Retina (tissue), 1 donor: ENCODE results near the gene IQCM.

Experiments
- DNase-seq: peaks from one replicate; pipeline ENCODE4 v3.0.0-alpha.2; 2016

The IQCM gene

DNA sequence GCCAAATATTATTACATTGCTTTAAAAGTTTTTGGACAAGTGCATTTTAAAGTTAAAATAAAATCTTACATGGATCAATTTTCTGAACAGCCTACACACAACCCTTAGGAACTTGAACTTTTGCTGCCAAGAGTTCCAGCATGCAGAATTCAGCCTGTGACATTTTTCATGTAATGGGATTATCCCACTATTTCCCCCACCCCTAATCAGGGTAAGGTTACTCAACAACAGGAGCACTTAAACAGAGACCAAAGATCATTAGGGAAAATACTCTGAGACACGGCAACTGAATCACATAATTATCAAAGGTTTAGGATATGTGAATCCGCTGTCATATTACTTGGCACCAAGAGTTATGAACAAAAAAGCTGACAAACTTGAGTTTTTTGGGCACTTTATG lies 47.2 kb downstream of the IQCM start:
- DNase-seq, result no peak

DNA sequence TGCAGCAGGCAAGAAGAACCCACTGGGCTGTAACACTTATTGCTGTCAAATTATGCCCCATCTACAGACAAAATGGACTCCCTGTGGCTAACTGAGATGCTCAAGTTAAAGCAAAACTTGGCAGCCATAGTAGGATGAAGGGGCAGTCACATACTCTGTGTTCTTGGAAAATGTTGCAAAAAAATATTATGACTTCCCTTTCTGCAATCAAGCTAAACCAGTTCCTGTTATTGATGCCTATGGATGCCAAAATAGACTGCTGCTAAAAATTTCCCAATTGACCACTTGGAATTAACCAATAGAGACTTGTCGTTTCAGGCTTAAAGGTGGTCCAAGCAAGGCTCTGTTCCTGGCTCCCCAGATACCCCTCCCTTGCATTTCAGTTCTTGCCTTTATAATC lies 49.5 kb downstream of the IQCM start:
- no peak for DNase-seq

DNA sequence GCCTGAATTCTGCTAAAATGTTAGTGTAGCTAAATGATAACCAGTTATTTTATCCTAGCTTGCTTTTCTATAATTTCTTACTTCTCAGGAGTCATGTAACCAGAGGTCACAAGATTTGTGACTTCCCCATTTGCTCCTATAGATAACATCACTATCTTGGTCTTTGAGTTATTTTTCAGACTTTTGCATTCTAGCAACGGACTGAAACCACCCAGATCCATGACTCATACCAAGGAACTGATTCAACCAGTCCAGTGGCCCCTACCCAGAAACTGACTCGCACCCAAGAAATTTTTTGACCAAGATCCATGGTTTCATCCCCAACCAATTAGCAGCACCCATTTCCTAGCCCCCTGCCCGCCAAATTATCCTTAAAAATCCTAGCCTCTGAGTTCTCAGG lies 50.0 kb downstream of the IQCM start:
- DNase-seq, result no peak

DNA sequence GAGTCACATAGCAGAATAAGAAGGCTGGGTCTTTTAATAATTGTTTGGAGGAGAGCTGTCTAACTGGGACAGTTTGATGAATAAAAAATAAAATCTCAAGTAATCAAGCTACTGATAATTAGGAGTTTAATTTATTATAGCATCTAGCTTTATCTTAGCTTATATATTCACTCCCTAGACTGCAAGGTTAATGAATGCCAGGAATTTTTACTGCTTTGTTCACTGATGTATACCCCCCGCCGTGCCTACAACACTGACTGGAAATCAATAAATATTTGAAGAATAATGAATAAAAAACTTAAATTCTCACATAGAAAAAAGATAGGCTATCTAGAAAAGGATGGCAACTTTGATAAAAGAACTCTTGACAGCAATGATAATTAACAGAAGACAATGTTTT lies 59.7 kb downstream of the IQCM start:
- DNase-seq, result no peak

DNA sequence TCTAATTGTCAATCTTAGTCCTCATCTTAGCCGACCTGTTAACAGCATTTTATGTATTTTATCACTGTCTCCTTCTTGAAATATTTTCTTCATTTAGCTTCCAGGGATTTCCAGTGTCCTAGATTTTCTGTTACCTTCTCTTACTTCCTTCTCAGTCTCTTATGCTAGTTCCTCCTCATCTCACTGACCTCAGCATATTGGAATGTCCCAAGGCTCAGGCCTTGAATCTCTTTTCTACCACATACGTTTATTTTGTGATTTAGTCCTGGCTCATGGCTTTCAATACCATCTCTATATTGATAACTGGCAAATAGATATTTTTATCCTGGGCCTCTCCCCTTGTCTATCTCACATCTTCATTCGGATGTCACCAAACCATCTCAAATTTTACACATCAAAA lies 61.1 kb downstream of the IQCM start:
- DNase-seq, result no peak

DNA sequence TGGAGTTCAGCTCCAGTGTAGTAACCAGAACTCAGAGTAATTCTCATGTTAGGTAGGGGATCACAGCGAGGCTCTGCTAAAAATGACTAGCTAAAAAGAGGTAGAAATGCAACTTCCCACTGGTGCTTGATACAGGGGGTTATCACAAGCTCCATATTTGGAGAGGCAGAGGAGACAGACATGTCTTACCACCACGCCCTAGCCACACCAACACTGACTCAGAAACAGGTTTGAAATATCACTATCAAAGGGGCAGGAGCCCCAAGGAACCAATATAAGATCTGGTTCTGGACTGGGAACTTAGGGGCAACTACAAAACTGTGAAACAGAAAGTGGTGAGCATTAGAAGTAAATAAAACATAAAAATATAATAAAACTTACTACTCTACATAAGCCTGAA lies 62.9 kb downstream of the IQCM start:
- no peak for DNase-seq

DNA sequence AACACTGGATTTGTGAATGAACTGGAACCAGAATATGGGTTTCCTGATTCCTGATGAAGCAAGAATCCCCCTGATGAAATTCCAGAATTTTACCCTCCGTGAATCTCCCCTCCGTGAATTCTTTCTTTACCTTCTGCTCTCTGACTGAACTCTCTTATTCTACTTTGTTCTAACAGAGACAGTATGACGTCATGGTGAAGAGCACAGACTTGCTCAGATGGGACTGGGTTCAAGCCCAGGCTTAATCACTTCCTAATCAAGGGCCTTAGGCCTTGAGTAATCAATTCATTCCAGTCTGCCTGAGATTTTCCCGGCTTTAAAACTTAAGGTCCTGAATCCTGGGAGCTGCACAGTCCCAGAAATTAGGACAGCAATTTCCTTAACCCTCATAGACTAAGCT lies 64.5 kb downstream of the IQCM start:
- no peak for DNase-seq

DNA sequence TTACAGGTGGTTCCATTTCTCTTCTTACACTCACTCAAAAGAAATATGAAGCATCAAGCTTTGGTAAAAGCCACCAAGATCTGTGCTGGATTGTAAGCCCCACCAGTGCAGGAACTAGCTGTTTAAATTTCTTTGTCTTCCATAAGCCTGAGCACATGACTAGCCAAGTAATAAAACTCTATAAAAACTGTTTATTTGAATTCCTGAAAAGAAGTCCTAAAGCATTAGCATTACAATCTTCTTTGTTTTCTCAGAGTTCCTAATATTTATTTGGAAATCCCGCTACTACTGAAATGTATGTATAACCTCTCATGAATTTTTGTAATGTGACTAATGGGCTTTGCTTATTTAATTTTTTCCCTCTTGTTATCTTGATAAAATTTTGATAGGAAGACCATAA lies 65.9 kb downstream of the IQCM start:
- no peak for DNase-seq

DNA sequence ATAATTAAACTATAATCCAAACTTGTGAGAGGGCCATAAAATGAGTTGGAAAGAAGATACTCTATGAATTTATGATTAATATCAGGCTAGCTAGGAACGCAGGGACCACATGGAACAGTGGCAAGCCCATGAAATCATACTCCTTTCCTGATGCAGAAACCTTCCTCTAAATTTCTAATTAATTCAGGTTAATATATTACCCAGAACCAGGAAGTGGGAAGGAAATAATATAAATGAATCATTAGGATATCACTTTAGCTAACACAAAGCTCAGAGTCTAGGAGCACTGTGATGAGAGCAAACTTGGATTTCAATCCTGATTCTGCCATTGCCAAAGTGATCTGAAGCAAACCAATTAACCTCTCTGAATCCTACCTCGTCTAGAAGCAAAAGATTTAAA lies 68.0 kb downstream of the IQCM start:
- DNase-seq, result no peak

DNA sequence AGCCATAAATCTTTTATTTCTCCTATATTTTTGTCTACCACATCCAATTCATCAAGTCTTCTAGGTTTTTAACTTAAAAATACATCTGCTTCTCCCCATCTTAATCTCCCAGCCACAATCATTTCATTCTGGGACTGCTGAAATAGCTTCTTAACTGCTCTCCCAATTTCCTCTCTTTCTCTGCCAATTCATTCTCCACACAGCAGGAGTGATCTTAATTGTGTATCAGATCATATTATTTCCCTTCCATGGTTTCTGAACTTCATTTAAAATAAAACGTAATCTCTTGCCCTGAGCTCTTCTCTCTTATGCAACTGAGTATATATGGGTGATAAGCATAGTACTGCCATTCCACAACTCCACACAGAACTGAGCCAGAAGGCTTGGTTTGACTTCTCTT lies 69.4 kb downstream of the IQCM start:
- DNase-seq, result no peak

DNA sequence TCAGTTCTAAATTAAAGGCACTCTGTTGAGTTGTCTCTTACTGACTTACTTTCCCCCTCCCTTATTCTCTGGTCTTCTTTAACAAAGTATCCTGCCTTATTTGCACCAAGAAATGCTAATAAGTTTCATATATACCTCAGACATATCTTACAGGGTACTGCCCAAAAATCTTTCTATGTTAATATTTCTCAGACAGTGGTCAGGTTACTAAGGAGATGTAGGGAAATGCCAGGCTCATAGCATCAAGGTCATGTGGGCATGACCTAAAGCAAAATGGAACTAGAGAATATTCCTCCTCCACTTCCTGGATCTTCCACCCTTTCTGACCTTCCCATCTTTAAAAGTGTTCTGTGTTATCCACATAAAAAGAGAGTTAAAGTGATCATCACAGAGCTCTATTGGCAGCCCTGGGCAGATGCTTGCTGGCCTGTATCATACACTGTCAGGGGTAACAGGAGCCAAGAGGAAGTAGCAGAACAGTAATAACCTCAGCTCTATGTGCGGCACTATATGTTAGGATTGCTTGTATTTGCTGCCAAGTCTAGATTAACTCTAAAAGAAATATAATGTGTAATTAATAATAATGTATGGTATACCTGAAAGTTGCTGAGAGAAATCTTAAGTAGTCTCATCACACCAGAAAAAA lies 74.3 kb downstream of the IQCM start:
- no peak for DNase-seq

DNA sequence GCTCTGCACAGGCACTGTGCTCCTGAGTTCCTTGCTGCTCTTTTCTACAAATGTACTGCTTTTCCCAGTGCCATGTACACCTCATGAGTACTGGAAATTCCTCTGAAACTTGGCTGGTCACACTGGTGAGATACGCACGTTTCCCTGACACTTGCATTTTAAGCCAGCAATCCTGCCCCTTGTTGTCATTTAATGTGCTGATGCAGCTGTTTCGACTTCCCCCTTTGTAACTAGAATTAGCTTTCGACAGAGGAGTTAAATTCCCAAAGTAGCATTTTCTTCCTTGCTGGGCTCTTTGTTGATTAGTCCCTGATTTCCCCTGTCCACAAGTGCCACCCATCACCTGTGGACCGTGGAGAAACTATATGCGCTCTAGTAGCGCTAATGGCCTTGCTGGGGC lies 77.5 kb downstream of the IQCM start:
- DNase-seq, result no peak

DNA sequence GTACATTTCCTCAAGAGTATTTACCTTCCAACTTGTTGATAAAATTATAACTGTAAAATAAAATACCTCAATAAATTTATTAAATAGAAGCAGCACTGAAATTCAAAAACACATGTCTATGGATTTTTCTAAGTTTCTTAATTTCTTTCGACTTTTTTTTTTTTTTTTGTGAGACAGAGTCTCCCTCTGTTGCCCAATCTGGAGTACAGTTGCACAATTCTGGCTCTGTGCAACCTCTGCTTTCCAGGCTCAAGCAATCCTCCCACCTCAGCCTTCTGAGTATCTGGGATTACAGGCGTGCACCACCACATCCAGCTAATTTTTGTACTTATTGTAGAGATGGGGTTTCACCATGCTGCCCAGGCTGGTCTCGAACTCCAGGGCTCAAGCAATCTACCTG lies 79.8 kb downstream of the IQCM start:
- no peak for DNase-seq

DNA sequence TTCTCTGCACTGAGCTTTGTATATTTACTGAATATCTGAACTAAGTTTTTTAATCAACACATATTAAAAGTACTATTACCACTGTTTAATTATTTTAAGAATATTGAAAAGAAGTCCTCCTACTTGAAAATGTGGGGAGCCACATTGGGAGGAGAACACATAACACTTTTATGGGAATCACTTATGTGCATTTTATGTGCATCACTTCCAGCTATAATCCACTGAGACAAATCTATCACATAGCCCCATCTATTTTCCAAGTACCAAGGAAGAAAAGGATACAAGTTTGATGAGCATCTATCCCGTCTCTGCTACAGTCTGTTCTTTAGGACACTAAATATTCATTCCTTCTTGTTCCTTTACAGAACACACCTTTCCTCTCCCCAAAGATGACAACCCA lies 87.2 kb downstream of the IQCM start:
- no peak for DNase-seq

DNA sequence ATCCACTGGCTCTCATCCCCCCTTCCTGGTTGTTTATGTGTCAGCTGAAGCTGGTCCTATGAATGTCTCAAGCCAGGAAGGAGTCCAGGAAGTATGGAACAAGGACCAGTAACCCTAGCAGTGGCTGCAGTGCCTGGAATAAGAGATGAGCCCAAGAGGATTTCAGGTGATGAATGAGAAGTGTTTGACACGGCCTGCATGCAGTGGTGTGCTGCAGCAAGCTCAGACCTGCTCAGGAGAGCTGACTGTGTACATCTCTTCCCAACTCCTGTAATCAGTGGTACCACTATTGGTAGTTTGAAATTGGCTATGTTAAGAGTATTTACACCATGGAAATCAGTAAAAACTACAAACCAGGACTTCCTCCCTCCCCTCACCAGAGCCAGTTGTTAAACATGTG lies 88.0 kb downstream of the IQCM start:
- no peak for DNase-seq

DNA sequence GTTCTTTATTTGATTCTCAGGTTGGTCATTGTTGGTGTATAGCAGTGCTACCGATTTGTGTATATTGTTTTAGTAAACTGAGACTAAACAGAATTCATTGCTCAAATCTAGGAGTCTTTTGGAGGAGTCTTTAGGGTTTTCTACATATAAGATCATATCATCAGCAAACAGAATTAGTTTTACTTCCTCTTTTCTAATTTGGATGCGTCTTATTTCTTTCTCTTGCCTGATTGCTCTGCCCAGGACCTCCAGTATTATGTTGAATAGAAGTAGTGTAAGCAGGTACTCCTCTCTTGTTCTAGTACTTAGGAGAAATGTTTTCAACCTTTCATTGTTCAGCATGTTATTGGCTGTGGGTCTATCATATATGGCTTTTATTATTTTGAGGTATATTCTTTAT lies 92.6 kb downstream of the IQCM start:
- no peak for DNase-seq

DNA sequence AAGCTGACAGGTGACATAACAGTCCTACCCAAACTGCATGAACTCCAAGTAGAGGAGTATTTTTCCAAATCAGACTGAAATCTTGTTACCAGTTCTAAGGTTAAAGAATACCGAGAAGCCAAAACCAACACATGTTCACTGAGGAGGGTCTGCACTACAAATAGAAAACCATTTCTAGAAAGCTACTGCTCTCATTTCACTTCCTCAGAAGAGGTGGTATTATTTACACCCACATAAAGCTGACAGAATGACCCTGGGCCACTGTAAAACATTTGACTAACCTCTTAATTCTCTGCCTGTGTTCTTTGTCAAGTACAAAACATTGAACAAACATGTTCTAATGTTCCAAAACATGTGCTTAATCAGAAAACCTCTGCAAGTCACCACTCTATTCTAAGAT lies 95.8 kb downstream of the IQCM start:
- no peak for DNase-seq

DNA sequence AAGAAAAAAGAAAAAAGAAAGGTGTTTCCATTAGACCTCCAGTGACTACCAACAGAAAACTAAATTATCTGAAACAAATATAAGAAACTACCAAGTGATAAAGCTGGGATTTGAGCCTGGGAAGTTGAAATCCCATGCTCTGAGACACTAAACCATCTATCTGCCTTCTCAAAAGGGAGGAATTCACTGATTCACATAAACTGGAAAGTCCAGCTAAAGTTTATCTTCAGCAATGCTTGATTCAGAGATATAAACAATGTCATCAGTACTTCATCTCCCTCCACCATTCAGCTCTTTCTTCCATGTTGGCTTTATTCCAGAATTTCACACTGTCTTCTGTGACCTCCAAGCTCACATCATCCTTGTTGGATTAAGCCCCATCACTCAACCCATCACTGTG lies 96.3 kb downstream of the IQCM start:
- no peak for DNase-seq

DNA sequence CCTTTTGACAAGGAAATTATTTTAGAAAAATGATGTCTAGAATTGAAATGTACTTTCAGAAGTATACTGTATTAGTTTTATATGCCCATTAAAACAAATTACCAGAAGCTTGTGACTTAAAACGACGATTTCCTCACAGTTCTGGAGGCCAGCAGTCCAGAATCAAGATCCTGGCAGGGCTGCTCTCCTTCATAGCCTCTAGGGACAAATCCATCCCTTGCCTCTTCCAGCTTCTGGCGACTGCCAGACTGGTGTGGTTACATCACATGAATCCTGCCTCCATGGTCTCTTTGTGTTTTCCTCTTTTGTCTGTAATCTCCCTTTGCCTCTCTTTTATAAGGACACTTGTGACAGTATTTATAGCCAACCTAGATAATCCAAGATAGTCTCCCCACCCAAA lies 97.1 kb downstream of the IQCM start:
- DNase-seq, result no peak

DNA sequence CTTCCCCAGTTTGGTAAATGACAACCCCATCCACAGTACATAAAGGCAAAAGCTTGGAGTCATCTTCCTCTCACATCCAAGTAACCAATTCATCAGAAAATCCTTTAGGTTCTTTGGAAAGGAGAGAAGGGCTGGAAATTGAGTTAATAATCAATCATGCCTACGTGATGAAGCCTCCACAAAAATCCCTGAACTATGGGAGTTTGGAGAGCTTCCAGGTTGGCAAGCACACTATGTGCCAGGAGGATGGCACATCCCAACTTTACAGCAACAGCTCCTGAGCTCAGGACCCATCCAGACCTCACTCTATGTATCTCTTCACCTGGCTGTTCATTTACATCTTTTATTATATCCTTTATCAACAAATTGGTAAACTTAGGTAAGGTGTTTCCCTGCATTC lies 98.9 kb downstream of the IQCM start:
- DNase-seq, result no peak

DNA sequence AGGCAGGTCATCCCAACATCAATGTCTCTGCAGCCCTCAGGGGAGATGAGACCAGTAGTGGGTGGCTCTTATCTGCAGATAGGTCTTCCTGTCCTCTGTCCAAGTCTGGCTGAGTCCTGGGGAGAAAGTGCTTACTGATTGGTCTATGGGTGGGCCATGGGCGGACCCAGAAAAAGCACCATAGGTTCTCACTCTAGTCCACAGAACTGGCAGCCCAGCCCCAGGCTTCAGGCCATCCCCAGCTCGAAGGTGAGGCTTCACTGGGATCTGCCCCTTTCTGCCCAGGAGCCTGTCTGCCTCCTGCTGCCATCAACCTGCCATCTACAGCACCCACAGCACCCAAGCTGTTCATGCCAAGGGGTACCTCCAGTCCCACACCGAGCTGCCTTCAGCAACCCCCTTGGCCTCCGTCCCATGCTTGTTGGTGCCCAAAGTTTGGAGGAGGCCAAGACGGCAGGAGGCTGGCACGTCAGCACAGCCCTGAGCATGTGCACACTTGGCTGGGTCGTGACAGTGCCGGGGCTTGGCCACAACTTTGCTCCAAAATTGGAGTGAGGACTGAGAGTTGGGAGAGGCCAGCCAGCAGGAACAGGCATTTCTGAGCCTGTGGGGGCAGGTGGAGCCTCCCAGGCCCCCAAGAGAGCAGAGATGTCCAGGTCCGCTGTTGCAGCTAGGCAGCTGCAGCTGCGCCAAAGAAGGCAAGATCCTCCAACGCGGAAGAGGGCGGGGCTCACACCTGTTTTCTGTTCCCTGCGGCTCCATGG lies 99.6 kb downstream of the IQCM start:
- no peak for DNase-seq

DNA sequence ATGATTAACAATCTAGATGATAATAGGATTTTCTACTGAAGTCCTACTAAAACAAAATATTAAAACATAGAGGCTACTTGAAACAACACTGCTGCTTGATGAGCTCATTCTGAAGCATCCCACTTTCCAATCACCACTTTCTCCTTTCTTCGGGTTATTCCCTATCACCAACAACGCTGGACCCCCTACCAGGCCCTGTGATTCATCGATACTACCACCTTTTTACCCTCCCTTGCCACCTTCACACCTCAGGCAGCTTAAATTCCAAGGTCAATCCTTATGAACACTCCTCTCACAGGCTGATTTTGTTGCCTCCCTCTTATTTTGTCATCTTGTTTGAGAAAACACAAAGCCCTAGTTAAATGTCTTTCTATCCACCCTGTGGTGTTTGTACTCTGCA lies 102.6 kb downstream of the IQCM start:
- DNase-seq, result no peak

DNA sequence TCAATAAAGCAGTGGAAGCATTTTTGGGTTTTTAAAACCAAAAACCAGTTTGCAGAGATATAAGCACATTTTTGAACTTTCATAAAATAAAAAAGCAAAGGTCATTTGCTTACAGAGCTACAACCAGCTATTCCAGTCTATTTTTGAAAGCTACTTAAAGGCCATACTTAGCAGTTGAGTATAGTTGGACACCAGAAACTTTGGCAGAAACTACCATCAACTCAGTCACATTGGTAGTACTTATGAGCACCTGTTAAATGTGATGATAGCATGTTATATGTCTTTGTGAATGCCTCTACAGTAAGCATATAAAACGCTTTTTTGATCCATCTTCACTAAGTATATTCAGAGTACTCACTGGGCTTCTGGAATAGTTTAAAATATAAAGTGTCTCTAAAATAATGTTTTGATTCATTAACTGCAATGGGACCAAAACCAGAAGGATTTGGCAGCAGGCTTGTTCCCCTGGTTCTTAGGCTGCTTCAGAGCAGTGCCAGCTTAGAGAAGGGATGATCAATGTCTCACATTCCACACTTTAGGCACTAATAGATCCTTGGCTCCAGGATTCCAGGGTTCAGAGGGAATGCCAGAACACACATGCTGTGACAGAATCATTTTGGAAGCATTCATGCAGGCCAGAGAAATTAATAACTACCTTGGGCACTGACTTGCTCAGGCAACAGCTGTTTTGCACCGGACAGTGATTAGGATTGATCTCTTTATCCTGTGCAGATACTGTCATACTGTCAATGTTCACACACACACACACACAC lies 103.9 kb downstream of the IQCM start:
- no peak for DNase-seq

DNA sequence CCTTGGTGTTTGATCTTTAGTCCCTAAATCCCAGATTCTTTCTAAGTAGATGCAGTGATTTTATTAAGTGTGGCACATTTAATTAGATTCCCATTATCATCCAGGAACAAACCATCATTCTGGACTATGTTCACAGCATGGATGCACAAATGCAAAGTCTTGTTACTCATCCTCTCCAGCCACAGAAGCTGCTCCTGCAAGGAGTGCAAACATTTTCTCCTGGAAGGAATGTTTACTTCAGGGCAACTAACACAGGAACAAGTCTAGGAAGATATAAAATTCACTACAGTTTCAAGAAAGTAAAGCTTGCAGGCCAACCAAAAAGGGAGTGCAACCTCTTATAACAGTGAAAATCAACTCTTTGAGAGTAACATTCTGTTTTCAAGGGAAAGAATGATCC lies 106.0 kb downstream of the IQCM start:
- no peak for DNase-seq
